CD4-positive, alpha-beta T cell (primary cell): ENCODE data around the gene BICDL1. TPM values are rescaled to one million over a fixed set of nuclear protein-coding genes. Genes with fewer than 3 reads are reported as not detected.

Experiments
- ATAC-seq: fragments of 200-7000 bp; cut with Tn5 transposase; one replicate; pipeline ENCODE4 v1.10.0; 2022; ENCODE audit warnings: mild to moderate bottlenecking; ENCODE audit not compliant: poor library complexity
- CTCF ChIA-PET: fragments of 350-600 bp; sonication (Branson Sonifier 250); formaldehyde crosslinking; loops from one replicate; lab custom pipeline; 2021; ENCODE audit warnings: antibody characterized with exemption, inconsistent platforms; lab: Charles Lee
- POLR2A ChIA-PET: fragments of 350-600 bp; sonication (Branson Sonifier 250); formaldehyde crosslinking; loops from one replicate; lab custom pipeline; 2021; ENCODE audit warnings: antibody characterized with exemption, inconsistent platforms; lab: Charles Lee
- DNase-seq, 14 experiments: peaks; one replicate each; pipeline ENCODE4 v3.0.0-alpha.2; 2013 to 2020; ENCODE audit warnings: mixed read lengths in 2 of 14
- H3K27ac ChIP-seq, 2 donors: one replicate each; pipeline versions ENCODE4 v1.5.1 to v1.7.0; 2013; ENCODE audit warnings: low read length in 2 of 2, low read depth in 1 of 2, mild to moderate bottlenecking in 1 of 2
- H3K27me3 ChIP-seq, 2 experiments: 1 replicate in 1 of 2; 2 replicates in 1 of 2; pipeline versions ENCODE4 v1.6.1 to v1.7.0; 2013; ENCODE audit warnings: low read length in 2 of 2, control low read depth in 1 of 2, mild to moderate bottlenecking in 1 of 2, moderate library complexity in 1 of 2; ENCODE audit not compliant: insufficient read depth in 2 of 2, control insufficient read depth in 1 of 2
- H3K36me3 ChIP-seq: one replicate; pipeline ENCODE4 v1.6.1; 2013; ENCODE audit warnings: low read length, control low read depth; ENCODE audit not compliant: insufficient read depth
- H3K4me1 ChIP-seq: one replicate; pipeline ENCODE4 v1.6.1; 2013; ENCODE audit warnings: low read length, control low read depth; ENCODE audit not compliant: insufficient read depth
- H3K4me3 ChIP-seq: one replicate; pipeline ENCODE4 v1.5.1; 2013; ENCODE audit warnings: mild to moderate bottlenecking, low read length, moderate library complexity
- H3K9me3 ChIP-seq, 2 experiments: 1 replicate in 1 of 2; 2 replicates in 1 of 2; pipeline versions ENCODE4 v1.6.1 to v1.7.0; 2013; ENCODE audit warnings: low read length in 2 of 2, mild to moderate bottlenecking in 2 of 2, control low read depth in 1 of 2, moderate library complexity in 1 of 2; ENCODE audit not compliant: control insufficient read depth in 1 of 2, insufficient read depth in 1 of 2
- H3K27ac Mint-ChIP-seq: one replicate; pipeline ENCODE4 v1.8.0; 2020; ENCODE audit warnings: mixed read lengths
- H3K27me3 Mint-ChIP-seq: one replicate; pipeline ENCODE4 v1.8.0; 2021; ENCODE audit warnings: mixed read lengths
- H3K36me3 Mint-ChIP-seq: one replicate; pipeline ENCODE4 v1.8.0; 2021; ENCODE audit warnings: low read depth, mixed read lengths
- H3K4me1 Mint-ChIP-seq: one replicate; pipeline ENCODE4 v1.8.0; 2021; ENCODE audit warnings: low read depth, mixed read lengths
- H3K4me3 Mint-ChIP-seq: one replicate; pipeline ENCODE4 v1.8.0; 2020; ENCODE audit warnings: mild to moderate bottlenecking, mixed read lengths
- H3K9me3 Mint-ChIP-seq: one replicate; pipeline ENCODE4 v1.8.0; 2020; ENCODE audit warnings: mixed read lengths
- intact Hi-C, 2 experiments: fragments of 100-400 bp; cut with DNase I in 1 of 2; cut with micrococcal nuclease in 1 of 2; formaldehyde crosslinking; loops; one replicate each; pipeline versions ENCODE4 v1.15.1 to v1.9.0; 2023 to 2025; cut with DNase I, micrococcal nuclease
- total RNA-seq, 174 experiments: library from RNA in 2 of 174; stranded (reverse) in 2 of 174; gene quantifications; one replicate each; pipeline ENCODE4 v1.2.3 and lab custom pipeline; 2021 to 2026
- TF ChIP-seq, protein P1 (sequence below): fragments of 200-600 bp; IDR thresholded peaks from one replicate; pipeline ENCODE4 v1.8.0; 2022; ENCODE audit warnings: antibody characterized with exemption, mild to moderate bottlenecking

The BICDL1 gene
- total RNA-seq, 2 experiments from 2014 or later, result 143 to 146 TPM

DNA sequence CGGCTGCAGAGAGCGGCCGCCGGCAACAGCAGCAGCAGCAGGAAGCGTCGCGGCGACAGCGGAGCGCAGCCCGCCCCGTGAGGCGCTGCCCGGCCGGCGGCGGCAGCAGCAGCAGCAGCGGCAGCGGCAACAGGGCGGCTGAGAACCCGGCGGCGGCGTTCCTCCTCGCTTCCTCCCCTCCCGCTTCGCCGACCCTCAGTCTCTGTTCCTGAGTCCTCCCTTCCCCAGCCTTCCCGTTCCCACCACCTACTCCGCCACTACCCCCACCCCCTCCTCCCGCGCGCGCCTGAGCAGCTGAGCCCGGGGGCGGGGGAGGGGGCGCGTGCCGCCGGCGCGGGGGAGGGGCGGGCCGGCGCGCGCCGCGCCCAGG lies 310 bp downstream of the BICDL1 start:
- no peaks in the 10 kb centered on the region for H3K27me3 ChIP-seq
- Mint-ChIP-seq H3K36me3 (peaks cover 41% of the 10 kb centered on the region), H3K4me3 (peak overlapping the region; percentile 94), H3K27ac (peak overlapping the region; percentile 97), H3K4me1 (peaks cover 45% of the 10 kb centered on the region), H3K27me3 (no peaks in the 10 kb centered on the region), H3K9me3 (no peaks in the 10 kb centered on the region)
- intact Hi-C loops, result loop anchor here (1.0 to 10.0 kb wide), 3 partner anchors 23 to 205 kb away; partner anchors contain the start of gene GCN1 (in 1 of the 2)
- peak overlapping the region; percentile 63 to 87 for H3K27ac ChIP-seq
- ChIA-PET POLR2A (interaction anchor here (0.6 to 3.5 kb wide), 30 partner anchors 10 to 328 kb away, joined by 3 to 106 read pairs (median 6); partner anchors contain the start of genes PXN, RAB35, RNU4-1 and RNU4-2), CTCF (interaction anchor here (0.8 to 4.4 kb wide), 17 partner anchors 9 to 276 kb away, joined by 3 to 33 read pairs (median 4); partner anchors contain the start of genes PXN, RAB35 and RPLP0)
- peaks cover 14% of the 10 kb centered on the region for H3K36me3 ChIP-seq
- peak overlapping the region; percentile 54 for H3K4me3 ChIP-seq
- ATAC-seq (no peak), DNase-seq (peak in 4 of 14 experiments; percentile 28 to 37 (median 30))
- TF ChIP-seq, protein P1, sequence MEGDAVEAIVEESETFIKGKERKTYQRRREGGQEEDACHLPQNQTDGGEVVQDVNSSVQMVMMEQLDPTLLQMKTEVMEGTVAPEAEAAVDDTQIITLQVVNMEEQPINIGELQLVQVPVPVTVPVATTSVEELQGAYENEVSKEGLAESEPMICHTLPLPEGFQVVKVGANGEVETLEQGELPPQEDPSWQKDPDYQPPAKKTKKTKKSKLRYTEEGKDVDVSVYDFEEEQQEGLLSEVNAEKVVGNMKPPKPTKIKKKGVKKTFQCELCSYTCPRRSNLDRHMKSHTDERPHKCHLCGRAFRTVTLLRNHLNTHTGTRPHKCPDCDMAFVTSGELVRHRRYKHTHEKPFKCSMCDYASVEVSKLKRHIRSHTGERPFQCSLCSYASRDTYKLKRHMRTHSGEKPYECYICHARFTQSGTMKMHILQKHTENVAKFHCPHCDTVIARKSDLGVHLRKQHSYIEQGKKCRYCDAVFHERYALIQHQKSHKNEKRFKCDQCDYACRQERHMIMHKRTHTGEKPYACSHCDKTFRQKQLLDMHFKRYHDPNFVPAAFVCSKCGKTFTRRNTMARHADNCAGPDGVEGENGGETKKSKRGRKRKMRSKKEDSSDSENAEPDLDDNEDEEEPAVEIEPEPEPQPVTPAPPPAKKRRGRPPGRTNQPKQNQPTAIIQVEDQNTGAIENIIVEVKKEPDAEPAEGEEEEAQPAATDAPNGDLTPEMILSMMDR, result no peak
- no peaks in the 10 kb centered on the region for H3K9me3 ChIP-seq
- peaks cover 24% of the 10 kb centered on the region for H3K4me1 ChIP-seq

DNA sequence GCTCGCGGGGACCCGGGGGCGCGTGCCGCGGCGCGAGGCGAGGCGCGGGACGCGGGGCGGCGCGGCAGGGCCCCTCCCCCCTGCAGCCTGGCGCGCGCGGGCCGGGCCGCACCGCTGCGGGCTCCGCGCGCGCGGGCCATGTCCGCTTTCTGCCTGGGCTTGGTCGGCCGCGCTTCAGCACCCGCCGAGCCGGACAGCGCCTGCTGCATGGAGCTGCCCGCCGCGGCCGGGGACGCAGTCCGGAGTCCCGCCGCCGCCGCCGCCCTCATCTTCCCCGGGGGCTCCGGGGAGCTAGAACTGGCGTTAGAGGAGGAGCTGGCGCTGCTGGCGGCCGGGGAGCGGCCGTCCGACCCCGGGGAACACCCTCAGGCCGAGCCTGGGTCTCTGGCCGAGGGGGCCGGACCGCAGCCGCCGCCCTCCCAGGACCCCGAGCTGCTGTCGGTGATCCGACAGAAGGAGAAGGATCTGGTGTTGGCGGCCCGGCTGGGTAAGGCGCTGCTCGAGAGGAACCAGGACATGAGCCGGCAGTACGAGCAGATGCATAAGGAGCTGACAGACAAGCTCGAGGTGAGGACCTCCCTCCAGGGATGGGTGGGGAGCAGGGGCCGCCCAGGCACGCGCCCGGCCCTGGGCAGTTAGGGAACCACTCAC lies 820 bp downstream of the BICDL1 start:
- Histone ChIP-seq H3K4me3 (peak overlapping the region; percentile 70), H3K27ac (peak overlapping the region in 1 of 2 donors; percentile 49), H3K27me3 (no peaks in the 10 kb centered on the region), H3K36me3 (peaks cover 14% of the 10 kb centered on the region), H3K9me3 (no peaks in the 10 kb centered on the region), H3K4me1 (peaks cover 24% of the 10 kb centered on the region)
- TF ChIP-seq, protein P1, result no peak
- DNase-seq (peak; percentile 29 to 87 (median 65)), ATAC-seq (peak; percentile 0)
- H3K4me1 Mint-ChIP-seq, result peaks cover 45% of the 10 kb centered on the region
- POLR2A ChIA-PET, result interaction anchor here (0.5 to 3.5 kb wide), 28 partner anchors 9 to 302 kb away, joined by 3 to 106 read pairs (median 6); partner anchors contain the start of genes RAB35, RNU4-1, RNU4-2 and RPLP0
- H3K9me3 Mint-ChIP-seq, result no peaks in the 10 kb centered on the region
- peaks cover 46% of the 10 kb centered on the region for H3K36me3 Mint-ChIP-seq
- intact Hi-C loops, result loop anchor here (1.0 to 10.0 kb wide), 6 partner anchors 17 to 205 kb away; partner anchors contain the start of gene GCN1 (in 1 of the 2)
- H3K27ac Mint-ChIP-seq, result peak overlapping the region; percentile 83
- CTCF ChIA-PET, result interaction anchor here (0.8 to 4.4 kb wide), 13 partner anchors 10 to 276 kb away, joined by 3 to 33 read pairs (median 5); partner anchors contain the start of genes PXN, RAB35 and RPLP0
- peak overlapping the region; percentile 95 for H3K4me3 Mint-ChIP-seq
- H3K27me3 Mint-ChIP-seq, result no peaks in the 10 kb centered on the region

DNA sequence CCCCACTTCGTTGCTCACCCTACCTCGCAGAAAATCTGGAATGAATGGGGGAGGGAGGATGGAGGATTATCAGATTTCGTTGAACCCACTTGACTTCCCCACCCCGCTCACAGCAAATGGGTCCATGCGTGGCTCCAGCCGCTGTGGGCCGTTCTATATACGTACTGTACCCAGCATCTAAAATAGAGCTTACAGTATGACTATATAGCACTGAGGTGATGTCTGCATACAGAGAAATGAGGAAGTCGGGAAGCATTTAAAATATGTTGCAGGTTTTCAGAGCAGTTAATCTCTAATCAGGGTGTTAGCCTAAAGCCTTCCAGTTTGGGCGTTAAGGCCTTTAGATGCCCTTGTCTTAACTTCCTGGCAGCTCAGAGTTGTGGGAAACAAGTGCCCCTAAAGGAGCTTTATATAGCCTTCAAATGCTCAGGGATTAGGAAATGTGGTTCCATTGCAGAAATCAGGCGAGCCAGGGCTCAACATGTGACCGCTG lies 1.4 kb downstream of the BICDL1 start:
- TF ChIP-seq, protein P1, result no peak
- H3K27ac Mint-ChIP-seq, result peak overlapping the region; percentile 83
- peak overlapping the region in 1 of 2 donors; percentile 49 for H3K27ac ChIP-seq
- peak overlapping the region; percentile 95 for H3K4me3 Mint-ChIP-seq
- H3K36me3 ChIP-seq, result peaks cover 18% of the 10 kb centered on the region
- CTCF ChIA-PET, result interaction anchor here (1.4 to 4.4 kb wide), 5 partner anchors 10 to 126 kb away, joined by 3 to 33 read pairs (median 8); partner anchors contain the start of gene RAB35
- no peaks in the 10 kb centered on the region for H3K27me3 Mint-ChIP-seq
- H3K27me3 ChIP-seq, result no peaks in the 10 kb centered on the region
- H3K4me1 Mint-ChIP-seq, result peaks cover 45% of the 10 kb centered on the region
- ATAC-seq, result no peak
- peak overlapping the region; percentile 70 for H3K4me3 ChIP-seq
- peaks cover 24% of the 10 kb centered on the region for H3K4me1 ChIP-seq
- peaks cover 51% of the 10 kb centered on the region for H3K36me3 Mint-ChIP-seq
- no peaks in the 10 kb centered on the region for H3K9me3 ChIP-seq
- H3K9me3 Mint-ChIP-seq, result no peaks in the 10 kb centered on the region
- peak in 1 of 14 experiments; percentile 36 for DNase-seq
- intact Hi-C loops, result loop anchor here (2.0 to 10.0 kb wide), 3 partner anchors 16 to 54 kb away; no protein-coding TSS in a partner anchor
- POLR2A ChIA-PET, result interaction anchor here (0.5 to 3.5 kb wide), 16 partner anchors 10 to 269 kb away, joined by 3 to 106 read pairs (median 9); partner anchors contain the start of genes RAB35 and RPLP0
